ENCODE data around the gene SMIM13.
"Not testable (repeated sequence)": the region's sequence is repeated elsewhere in the genome, so short reads cannot be mapped to it uniquely, and the experiment has no call there.

GRCh38 chr6:11091141-11091540 is 2.5 kb upstream of the SMIM13 start:
- TF ChIP-seq CTCF, POLR2A (IDR thresholded peaks at IDR 0.05): not testable (repeated sequence)
